GM21447 (cell line): ENCODE measurements around the gene CIROP.

Source experiments
- ATAC-seq: cut with Tn5 transposase; IDR thresholded peaks from one replicate; pipeline ENCODE4 v1.9.1; 2021; ENCODE audit not compliant: unreplicated experiment

Gene CIROP

DNA sequence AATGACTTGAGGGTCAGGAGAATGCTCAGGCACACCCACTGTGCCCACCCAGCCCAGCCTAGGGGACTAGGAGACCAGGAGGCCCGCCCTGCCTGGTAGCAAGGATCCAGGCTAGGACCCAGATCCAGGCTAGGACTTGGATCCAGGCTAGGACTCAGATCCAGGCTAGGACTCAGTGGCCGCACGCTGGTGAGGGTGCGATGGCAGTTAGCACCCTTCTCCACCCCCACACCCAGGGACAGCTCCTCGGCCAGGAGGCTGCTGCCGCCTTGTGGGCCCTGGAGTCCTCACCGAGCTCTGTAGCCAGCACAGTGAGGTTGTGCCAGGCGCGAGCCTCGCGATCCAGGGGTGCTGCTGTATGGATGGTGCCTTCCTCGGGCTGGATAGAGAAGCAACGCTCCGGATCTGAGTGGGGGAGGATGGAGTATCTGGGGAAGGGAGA lies 52.6 kb downstream of the CIROP start:
- no peak for ATAC-seq

DNA sequence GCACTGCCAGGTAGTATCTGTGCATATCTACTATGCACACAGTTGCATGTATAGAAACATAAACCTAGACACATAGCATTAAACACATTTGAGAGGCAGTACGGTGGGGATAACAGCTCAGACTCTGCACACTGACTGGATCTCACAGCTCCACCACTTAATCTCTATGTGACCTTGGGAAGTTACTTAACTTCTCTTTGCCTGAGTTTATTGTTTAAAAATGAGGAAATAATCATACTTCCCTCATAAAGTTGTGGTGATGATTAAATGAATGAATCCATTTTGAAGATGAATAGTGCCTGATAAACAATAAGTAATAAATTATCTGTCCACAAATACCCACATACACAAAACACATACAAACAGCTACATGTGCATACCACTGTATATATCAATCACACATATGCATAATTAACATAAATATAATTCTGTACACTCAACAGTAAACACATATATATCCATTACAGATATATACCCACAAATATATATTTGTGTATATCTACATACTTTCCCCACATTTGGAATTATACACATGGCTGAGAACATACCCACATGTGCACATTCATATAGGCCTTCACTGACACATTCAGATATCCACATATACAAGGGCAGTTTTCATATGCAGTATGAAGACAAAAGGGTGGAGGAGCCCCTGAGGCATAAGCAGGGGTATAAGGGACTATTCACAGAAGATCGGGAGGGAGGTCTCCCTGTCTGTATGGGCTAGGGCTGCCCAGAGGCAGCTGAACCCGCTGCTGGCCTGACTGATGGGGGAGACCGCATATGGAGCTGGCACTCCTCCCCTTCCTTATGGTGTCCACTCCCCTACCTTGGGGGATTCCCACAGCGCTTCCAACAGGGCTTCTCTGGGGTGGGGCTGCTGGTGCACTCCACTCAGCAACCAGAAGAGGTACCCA lies 53.4 kb downstream of the CIROP start:
- ATAC-seq, result no peak
